Loucy (cell line): ENCODE results near the gene PROKR2.

Experiments
- H2AFZ ChIP-seq: fragments of 200-600 bp; sonication (generic); 2 replicates; pipeline ENCODE4 v1.6.0; 2016; ENCODE audit warnings: antibody characterized with exemption, mild to moderate bottlenecking, low read length, moderate library complexity
- H3F3A ChIP-seq: fragments of 200-600 bp; 2 replicates; pipeline ENCODE4 v1.6.0; 2016; ENCODE audit warnings: antibody characterized with exemption, low read depth, mild to moderate bottlenecking
- H3K27me3 ChIP-seq: fragments of 200-600 bp; sonication (generic); 2 replicates; pipeline ENCODE4 v1.6.1; 2014; ENCODE audit warnings: low read length, mild to moderate bottlenecking; ENCODE audit not compliant: insufficient read depth, poor library complexity, severe bottlenecking
- H3K36me3 ChIP-seq: fragments of 200-600 bp; sonication (generic); 2 replicates; pipeline ENCODE4 v1.6.1; 2016; ENCODE audit warnings: low read length; ENCODE audit not compliant: insufficient read depth
- H3K4me1 ChIP-seq: fragments of 200-600 bp; sonication (generic); 2 replicates; pipeline ENCODE4 v1.5.1; 2014; ENCODE audit warnings: low read length, mild to moderate bottlenecking; ENCODE audit not compliant: insufficient read depth, poor library complexity, severe bottlenecking
- H3K4me2 ChIP-seq: fragments of 200-600 bp; sonication (generic); 2 replicates; pipeline ENCODE4 v1.6.0; 2014; ENCODE audit warnings: antibody characterized with exemption, low read length, low read depth, mild to moderate bottlenecking; ENCODE audit not compliant: poor library complexity, severe bottlenecking
- H3K4me3 ChIP-seq: fragments of 200-600 bp; sonication (generic); 2 replicates; pipeline ENCODE4 v1.5.1; 2014; ENCODE audit warnings: low read length, mild to moderate bottlenecking, mixed read lengths; ENCODE audit not compliant: poor library complexity, severe bottlenecking
- H3K79me2 ChIP-seq: fragments of 200-600 bp; sonication (generic); 2 replicates; pipeline ENCODE4 v1.6.1; 2014; ENCODE audit warnings: low read length; ENCODE audit not compliant: insufficient read depth
- H3K9ac ChIP-seq: fragments of 200-600 bp; sonication (generic); 2 replicates; pipeline ENCODE4 v1.6.0; 2014; ENCODE audit warnings: mild to moderate bottlenecking, low read depth, low read length, moderate library complexity; ENCODE audit not compliant: poor library complexity, severe bottlenecking
- H3K9me2 ChIP-seq: fragments of 200-600 bp; sonication (generic); replicated peaks from 2 replicates; pipeline ENCODE4 v1.6.1; 2016; ENCODE audit warnings: low read depth, low read length, mixed read lengths
- H3K9me3 ChIP-seq: fragments of 200-600 bp; sonication (generic); 2 replicates; pipeline ENCODE4 v1.6.1; 2014; ENCODE audit warnings: mild to moderate bottlenecking, antibody characterized with exemption, low read length, low read depth; ENCODE audit not compliant: insufficient read depth
- H4K20me1 ChIP-seq: fragments of 200-600 bp; sonication (generic); 2 replicates; pipeline ENCODE4 v1.6.0; 2014; ENCODE audit warnings: antibody characterized with exemption, low read length, mild to moderate bottlenecking; ENCODE audit not compliant: insufficient read depth, poor library complexity, severe bottlenecking
- EZH2phosphoT487 ChIP-seq: fragments of 200-600 bp; IDR thresholded peaks from 2 replicates; pipeline ENCODE4 v1.6.1; 2018; ENCODE audit warnings: antibody characterized with exemption, mild to moderate bottlenecking, moderate library complexity, borderline replicate concordance
- TF ChIP-seq, protein P1 (sequence below): fragments of 200-600 bp; sonication (generic); conservative IDR thresholded peaks from 2 replicates; pipeline ENCODE4 v1.5.1; 2014; ENCODE audit warnings: mild to moderate bottlenecking, antibody characterized with exemption, low read length

Gene PROKR2

GRCh38 chr20:5268449-5268848 is 48.3 kb downstream of the PROKR2 start:
- H3K4me1 ChIP-seq = no peaks in the 10 kb centered on the region
- H3K9me2 ChIP-seq = no peaks in the 10 kb centered on the region
- H3K9ac ChIP-seq = no peak overlapping the region
- no peaks in the 10 kb centered on the region for H4K20me1 ChIP-seq
- H2AFZ ChIP-seq = no peak overlapping the region
- no peaks in the 10 kb centered on the region for H3K27me3 ChIP-seq
- H3K79me2 ChIP-seq = no peaks in the 10 kb centered on the region
- no peak overlapping the region for H3K4me3 ChIP-seq
- H3K4me2 ChIP-seq = no peak overlapping the region
- no peaks in the 10 kb centered on the region for H3F3A ChIP-seq
- TF ChIP-seq, protein P1, sequence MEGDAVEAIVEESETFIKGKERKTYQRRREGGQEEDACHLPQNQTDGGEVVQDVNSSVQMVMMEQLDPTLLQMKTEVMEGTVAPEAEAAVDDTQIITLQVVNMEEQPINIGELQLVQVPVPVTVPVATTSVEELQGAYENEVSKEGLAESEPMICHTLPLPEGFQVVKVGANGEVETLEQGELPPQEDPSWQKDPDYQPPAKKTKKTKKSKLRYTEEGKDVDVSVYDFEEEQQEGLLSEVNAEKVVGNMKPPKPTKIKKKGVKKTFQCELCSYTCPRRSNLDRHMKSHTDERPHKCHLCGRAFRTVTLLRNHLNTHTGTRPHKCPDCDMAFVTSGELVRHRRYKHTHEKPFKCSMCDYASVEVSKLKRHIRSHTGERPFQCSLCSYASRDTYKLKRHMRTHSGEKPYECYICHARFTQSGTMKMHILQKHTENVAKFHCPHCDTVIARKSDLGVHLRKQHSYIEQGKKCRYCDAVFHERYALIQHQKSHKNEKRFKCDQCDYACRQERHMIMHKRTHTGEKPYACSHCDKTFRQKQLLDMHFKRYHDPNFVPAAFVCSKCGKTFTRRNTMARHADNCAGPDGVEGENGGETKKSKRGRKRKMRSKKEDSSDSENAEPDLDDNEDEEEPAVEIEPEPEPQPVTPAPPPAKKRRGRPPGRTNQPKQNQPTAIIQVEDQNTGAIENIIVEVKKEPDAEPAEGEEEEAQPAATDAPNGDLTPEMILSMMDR = no peak
- no peak for TF ChIP-seq EZH2phosphoT487
- no peaks in the 10 kb centered on the region for H3K36me3 ChIP-seq
- no peaks in the 10 kb centered on the region for H3K9me3 ChIP-seq

GRCh38 chr20:5267092-5267491 is 49.7 kb downstream of the PROKR2 start:
- Histone ChIP-seq H3K27me3 (no peaks in the 10 kb centered on the region), H3K4me3 (no peak overlapping the region), H3K4me2 (no peak overlapping the region), H3K36me3 (no peaks in the 10 kb centered on the region), H3K79me2 (no peaks in the 10 kb centered on the region), H3K9ac (no peak overlapping the region), H3K9me2 (no peaks in the 10 kb centered on the region), H4K20me1 (no peaks in the 10 kb centered on the region), H2AFZ (no peak overlapping the region), H3F3A (no peaks in the 10 kb centered on the region), H3K4me1 (no peaks in the 10 kb centered on the region), H3K9me3 (no peaks in the 10 kb centered on the region)
- no peak for TF ChIP-seq EZH2phosphoT487
- TF ChIP-seq, protein P1 = no peak
